Measurements from ENCODE around the gene NGEF. TPM values are rescaled to one million over a fixed set of nuclear protein-coding genes. Genes with fewer than 3 reads are reported as not detected.

Gene NGEF
- total RNA-seq, 1 experiment from 2014 or later = 1.9 TPM

DNA sequence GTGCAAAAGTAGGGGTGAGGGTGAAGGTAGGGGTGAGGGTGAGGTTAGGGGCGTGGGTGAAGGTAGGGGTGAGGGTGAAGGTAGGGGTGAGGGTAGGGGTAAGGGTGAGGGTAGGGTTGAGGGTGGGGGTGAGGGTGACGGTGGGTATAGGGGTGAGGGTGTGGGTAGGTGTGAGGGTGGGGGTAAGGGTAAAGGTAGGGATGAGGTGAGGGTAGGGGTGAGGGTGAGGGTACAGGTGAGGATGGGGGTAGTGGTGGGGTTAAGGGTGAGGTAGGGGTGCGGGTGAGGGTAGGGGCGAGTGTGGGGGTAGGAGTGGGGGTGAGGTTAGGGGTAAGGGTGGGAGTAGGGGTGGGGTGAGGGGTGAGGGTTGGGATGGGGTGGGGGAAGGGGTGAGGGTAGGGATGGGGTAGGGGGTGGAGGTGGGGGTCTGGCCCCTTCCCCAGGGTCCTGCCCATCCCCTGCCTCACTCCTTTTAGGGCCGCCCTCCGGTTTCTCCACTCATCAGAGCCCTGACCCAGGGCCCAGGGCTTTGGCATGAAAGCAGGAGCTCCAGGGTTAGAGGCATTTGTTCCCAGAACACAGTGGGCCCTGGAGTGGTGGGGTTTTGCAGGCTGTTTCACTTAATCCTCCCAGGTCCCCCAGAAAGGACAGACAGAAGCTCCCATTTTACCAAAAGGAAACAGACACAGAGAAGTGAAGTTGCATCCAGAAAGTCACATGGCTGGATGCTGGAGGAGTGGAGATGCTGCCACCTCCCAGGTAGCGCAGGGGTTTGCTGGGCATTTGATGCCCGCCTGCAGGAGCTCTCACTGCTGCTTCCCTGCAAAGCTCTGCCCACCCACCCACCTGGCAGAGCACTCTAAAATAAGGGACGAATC is 116.1 kb downstream of the NGEF start:
- H3K4me1 Mint-ChIP-seq = peaks cover 2 to 8% of the 10 kb centered on the region in 2 experiments
- Histone ChIP-seq H3K9ac (ENCODE audit: extremely low read depth, insufficient read length, low read length) (no peak overlapping the region), H3K9me3 (ENCODE audit: control insufficient read depth, low read depth, low read length) (no peaks in the 10 kb centered on the region), H2AFZ (ENCODE audit: low read length) (no peak overlapping the region), H3K27me3 (ENCODE audit: insufficient read depth, low read length) (peaks cover 8% of the 10 kb centered on the region; the same call in 1 of the 2 replicates), H3K4me1 (ENCODE audit: insufficient read depth, low read length) (no peaks in the 10 kb centered on the region; the same call in 1 of the 2 replicates), H3T11ph (ENCODE audit: low read length) (no peak overlapping the region), H2BK12ac (ENCODE audit: insufficient read length, low read depth, low read length) (no peak overlapping the region), H4K8ac (replicated peaks; ENCODE audit: insufficient read length, low read depth, low read length) (no peak overlapping the region), H2AK5ac (ENCODE audit: insufficient read length, low read length) (no peak overlapping the region), H3K79me2 (ENCODE audit: insufficient read depth, low read length) (no peaks in the 10 kb centered on the region), H3K4ac (ENCODE audit: low read depth, low read length) (no peak overlapping the region), H3K4me2 (ENCODE audit: insufficient read depth, insufficient read length, low read length) (no peak overlapping the region), H3K79me1 (ENCODE audit: insufficient read depth, low read depth, low read length, poor library complexity, severe bottlenecking) (no peaks in the 10 kb centered on the region), H2BK120ac (ENCODE audit: low read depth, low read length, poor library complexity, severe bottlenecking) (no peak overlapping the region), H2BK5ac (ENCODE audit: insufficient read length, low read length) (no peak overlapping the region), H3K27ac (ENCODE audit: insufficient read length, low read depth, low read length) (no peak overlapping the region), H3K18ac (ENCODE audit: insufficient read length, low read depth, low read length) (no peak overlapping the region), H4K91ac (ENCODE audit: insufficient read length, low read depth, low read length) (no peak overlapping the region), H2BK15ac (ENCODE audit: low read depth, low read length) (no peak overlapping the region), H4K20me1 (ENCODE audit: control insufficient read depth, insufficient read depth, insufficient read length) (no peaks in the 10 kb centered on the region), H4K5ac (ENCODE audit: insufficient read length, low read depth, low read length) (no peak overlapping the region), H3K56ac (ENCODE audit: insufficient read length, low read depth, low read length) (no peak overlapping the region), H2BK20ac (ENCODE audit: low read depth, low read length, poor library complexity, severe bottlenecking) (no peak overlapping the region), H3K23me2 (ENCODE audit: insufficient read length, low read depth, low read length, poor library complexity, severe bottlenecking) (no peaks in the 10 kb centered on the region), H3K23ac (ENCODE audit: insufficient read length, low read depth, low read length) (no peak overlapping the region), H3K14ac (ENCODE audit: insufficient read depth, low read length) (no peak overlapping the region)
- H3K27ac Mint-ChIP-seq = no peak overlapping the region
- H3K36me3 Mint-ChIP-seq (ENCODE audit: insufficient read depth in 1 of 3, low read depth in 3 of 3) = no peaks in the 10 kb centered on the region
- 88% methylated on average over 2 of the region's 9 CpGs for WGBS (ENCODE audit: extremely low coverage, insufficient read length, low lambda C conversion rate)
- TF ChIP-seq, protein P1, sequence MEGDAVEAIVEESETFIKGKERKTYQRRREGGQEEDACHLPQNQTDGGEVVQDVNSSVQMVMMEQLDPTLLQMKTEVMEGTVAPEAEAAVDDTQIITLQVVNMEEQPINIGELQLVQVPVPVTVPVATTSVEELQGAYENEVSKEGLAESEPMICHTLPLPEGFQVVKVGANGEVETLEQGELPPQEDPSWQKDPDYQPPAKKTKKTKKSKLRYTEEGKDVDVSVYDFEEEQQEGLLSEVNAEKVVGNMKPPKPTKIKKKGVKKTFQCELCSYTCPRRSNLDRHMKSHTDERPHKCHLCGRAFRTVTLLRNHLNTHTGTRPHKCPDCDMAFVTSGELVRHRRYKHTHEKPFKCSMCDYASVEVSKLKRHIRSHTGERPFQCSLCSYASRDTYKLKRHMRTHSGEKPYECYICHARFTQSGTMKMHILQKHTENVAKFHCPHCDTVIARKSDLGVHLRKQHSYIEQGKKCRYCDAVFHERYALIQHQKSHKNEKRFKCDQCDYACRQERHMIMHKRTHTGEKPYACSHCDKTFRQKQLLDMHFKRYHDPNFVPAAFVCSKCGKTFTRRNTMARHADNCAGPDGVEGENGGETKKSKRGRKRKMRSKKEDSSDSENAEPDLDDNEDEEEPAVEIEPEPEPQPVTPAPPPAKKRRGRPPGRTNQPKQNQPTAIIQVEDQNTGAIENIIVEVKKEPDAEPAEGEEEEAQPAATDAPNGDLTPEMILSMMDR (conservative IDR thresholded peaks at IDR 0.05) = no peak
- no peak overlapping the region for H3K4me3 Mint-ChIP-seq
- DNase-seq = no peak
- H3K27me3 Mint-ChIP-seq (ENCODE audit: low read depth) = peaks cover 37% of the 10 kb centered on the region
- no peaks in the 10 kb centered on the region for H3K9me3 Mint-ChIP-seq

Data from H9 (cell line).